ENCODE measurements around the gene BET1. TPM values are rescaled to one million over a fixed set of nuclear protein-coding genes. Genes with fewer than 3 reads are reported as not detected.

Gene BET1
- total RNA-seq, 1 experiment from 2014 or later, result 11.1 TPM

DNA sequence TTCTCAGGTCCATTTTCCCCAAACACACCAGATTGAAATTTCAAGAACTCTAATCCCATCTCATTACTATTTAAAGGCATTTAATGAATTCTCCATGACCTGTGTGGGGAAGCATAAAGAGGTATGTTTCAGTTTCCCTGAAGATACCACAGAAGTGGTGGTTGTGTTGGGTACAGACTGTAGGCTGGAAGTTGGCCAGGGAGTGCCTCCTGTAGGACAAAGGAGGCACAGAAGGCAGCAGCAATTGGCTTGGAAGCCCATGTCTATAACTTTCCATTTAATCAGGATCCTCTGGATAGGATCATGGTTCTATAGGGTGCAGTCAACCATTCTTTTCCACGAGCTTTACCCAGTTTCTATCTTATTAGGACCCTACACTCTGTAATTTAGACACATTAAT is 8.6 kb upstream of the BET1 start:
- DNase-seq (ENCODE audit: low spot score), result no peak

DNA sequence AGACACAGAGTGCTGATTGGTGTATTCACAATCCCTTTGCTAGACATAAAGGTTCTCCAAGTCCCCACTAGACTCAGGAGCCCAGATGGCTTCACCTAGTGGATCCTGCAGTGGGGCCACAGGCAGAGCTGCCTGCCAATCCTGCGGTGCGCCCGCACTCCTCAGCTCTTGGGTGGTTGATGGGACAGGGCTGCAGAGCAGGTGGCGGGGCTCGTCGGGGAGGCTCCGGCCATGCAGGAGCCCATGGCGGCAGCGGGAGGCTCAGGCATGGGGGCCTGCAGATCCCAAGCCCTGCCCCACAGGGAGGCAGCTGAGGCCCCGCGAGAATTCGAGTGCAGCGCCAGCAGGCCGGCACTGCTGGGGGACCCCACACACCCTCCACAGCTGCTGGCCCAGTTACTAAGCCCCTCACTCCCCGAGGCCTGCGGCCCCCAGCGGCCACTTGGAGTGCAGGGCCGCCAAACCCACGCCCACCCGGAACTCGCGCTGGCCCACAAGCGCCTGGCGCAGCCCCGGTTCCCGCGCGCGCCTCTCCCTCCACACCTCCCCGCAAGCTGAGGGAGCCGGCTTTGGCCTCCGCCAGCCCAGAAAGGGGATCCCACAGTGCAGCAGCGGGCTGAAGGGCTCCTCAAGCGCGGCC is 7.7 kb upstream of the BET1 start:
- no peak for DNase-seq (ENCODE audit: low spot score)

DNA sequence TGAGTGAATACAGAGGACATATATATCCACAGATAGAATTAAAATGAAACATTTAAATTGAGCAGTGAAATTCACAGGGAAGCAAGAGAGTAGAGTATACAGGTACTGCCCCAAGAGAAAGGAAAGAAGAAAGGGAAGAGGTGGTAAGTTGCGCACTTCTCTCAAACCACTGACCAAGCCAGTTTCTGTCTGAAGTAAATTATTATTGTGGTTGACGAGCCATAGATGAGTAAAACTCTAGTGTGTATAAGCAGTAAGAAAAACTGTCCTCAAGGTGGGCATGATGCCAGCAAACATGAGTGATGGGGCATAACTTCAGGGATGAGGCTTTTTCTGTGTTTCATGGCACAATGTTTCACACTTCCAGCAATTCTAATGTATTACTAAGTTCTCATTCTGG is 4.4 kb upstream of the BET1 start:
- DNase-seq (ENCODE audit: low spot score), result no peak

DNA sequence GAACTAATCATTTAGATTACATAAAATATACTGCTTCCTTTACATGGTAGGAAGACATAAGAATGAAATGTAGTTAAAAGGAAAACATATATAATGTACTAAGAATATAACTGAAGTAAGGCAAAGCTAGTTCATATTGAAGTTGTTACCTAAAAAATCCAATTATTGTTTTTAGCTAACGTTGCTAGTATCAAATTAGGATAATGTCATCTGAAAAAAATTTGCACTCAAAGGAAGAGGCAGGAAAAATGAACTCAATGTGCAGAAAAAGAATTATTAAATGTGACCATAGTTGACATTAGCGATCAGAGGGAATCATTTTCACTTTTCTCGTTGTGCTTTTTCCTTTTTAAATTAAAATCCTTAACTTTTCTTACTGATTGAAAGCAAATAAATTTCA is 1.6 kb upstream of the BET1 start:
- DNase-seq (ENCODE audit: low spot score), result no peak

DNA sequence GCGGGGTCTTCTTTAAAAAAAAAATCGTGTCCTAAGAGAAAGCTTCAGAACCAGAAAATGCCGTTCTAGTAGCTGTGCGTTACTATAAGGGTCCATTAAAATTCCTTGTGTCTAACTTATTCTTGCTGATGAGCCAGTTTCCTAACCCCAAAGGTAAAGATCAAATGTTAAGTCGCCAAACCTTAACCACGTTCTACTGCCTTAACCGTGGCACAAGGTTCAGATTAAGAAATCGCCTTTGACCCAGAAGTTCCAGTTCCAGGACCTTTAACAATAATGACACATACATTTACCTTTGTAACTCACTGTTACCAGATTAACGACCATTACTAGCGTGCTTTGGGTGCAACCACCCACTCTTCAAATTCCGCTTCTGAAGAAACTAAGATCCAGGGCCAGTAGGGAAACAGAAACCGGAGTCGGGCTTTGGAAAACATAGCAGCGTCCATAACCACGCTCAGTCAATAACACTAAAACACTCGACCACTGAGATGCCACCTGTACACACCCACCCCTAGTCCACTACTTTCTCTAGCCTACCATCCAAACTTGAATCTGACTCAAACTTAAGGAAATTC is 620 bp downstream of the BET1 start:
- peak; percentile 63 for DNase-seq (ENCODE audit: low spot score)

DNA sequence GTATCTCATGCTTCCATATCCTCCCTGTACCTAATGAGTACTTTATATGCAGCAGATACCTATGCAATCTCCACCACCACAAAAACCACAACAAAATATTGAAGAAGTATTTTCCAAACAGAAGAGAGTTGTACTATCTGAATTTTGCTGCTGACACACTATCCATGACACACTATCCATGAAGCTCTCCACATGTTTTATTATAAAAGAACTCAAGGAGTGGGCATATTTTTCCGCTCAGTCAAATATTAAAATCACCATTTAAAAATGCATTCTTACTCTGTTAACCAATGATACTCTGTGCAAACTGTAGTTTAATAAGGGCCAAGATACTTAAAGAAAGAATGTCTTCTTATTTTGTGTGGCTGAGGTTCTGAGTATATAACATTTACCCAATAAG is 2.8 kb downstream of the BET1 start:
- DNase-seq (ENCODE audit: low spot score), result no peak

DNA sequence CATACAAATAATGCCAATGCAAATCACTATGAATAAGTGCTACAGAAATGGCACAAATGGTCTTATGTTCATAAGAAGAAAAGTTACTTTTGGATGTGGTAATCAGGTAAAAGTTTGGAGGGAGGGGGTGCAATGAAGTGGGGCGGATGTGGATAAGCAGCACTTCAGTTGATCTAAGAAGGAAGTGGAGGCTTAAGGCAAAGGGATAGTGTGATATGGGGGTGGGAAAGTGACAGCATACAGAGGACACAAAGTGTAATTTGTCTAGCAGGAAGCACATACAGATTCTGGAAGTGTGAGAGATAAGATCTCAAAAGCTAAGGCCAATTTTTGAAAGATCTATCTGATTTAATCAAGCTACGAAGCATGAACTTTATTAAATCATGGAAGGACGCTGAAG is 6.3 kb downstream of the BET1 start:
- DNase-seq (ENCODE audit: low spot score), result no peak

DNA sequence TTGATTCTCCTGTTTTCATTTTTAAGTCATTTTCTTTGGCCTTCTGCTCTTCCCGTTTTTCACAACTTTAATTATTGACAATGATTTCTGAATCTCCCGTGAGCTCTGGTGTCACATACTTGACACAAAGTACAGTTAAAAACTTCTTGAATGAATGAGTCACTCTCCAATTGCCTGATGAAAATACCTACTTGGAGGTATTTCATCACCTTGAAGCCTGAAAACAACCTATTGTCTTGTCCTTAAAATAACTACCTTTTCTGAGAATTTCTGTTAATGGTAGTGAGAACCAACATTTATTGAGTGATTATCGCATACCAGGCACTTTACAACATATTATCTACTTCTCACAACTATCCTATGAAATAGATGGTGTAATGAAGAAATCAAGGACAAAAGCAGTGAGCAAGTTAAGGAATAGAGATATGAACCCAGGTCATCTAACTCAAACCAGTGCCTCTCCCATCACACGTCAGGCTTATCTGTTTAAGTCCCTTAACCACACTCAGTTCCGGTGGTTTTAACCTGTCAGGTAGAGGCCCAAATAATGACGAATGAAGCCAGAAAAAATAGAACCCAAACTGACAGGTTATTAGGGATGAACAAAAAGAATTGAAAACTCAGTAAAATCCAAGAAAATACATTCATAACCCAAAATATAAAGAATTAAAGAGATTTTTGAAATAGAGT is 11.6 kb downstream of the BET1 start:
- no peak for DNase-seq (ENCODE audit: low spot score)

DNA sequence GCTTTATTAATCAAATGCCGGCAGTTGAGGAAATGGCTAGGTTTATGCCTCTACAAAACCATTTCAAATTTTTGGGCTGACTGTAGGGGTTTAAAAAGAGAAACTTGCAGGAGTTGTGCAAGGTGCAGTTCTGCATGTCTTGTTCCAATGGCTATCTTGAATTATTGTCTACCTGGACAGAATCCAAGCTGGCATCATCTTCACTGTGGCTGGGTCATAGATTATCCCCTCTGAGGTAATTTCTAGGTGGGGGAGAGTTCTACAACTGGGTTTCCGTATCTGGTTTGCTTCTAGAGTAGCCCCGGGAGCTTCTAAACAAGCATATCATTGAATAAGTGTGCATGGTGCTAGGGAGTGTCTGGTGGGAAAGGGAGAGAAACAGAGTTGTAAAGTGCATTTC is 16.9 kb downstream of the BET1 start:
- DNase-seq (ENCODE audit: low spot score), result no peak

DNA sequence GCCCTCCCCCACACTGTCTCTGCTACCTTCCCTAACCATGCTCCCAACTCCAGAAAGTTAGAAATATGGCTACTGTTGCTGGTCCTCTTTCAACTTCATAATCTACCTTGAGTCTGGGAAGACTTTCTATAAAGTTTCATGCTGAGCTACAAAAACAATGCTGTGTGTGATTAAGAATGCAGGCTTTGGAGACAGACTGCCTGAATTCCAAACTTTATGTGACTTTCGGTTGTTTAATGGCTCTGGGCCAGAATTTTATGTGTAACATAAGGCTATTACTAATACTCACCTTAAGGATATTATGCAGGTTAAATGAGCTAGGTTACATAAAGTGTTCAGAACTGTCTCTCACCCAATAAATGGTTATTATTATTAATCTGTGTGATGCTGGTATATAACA is 19.1 kb downstream of the BET1 start:
- DNase-seq (ENCODE audit: low spot score), result no peak

DNA sequence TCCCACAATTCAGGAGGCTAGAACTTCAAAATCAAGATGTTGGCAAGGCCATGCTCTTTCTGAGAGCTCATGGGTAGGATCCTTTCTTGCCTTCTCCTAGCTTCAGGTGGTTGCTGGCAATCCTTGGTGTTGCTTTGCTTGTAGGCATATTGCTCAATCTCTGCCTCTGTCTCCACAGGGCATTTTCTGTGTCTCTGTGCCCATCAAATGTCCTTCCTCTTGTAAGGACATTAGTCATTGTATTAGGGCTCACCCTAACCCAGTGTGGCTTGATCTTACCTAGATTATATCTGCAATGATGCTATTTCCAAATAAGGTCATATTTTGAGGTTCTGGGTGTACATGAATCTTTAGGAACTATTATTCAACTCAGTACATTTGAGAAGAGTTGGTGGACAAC is 20.1 kb downstream of the BET1 start:
- no peak for DNase-seq (ENCODE audit: low spot score)

DNA sequence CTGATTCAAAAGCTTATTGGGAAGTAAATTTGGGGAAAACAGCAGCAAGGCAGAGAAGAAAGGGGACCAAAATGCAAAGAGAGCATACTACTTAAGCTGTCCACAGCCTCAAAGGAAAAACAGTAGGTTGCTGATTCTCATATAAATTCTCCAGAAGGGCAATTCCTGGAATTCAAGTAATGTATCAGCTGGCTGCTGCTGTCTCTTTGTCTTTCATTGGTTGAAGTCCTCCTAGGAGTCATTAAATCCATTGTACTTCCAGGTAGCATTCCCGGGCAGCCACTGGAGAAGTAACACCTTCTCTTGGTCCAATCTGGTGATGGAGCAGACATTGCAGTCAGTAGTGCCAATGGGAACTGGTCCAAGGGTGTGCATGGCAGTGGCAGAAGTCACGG is 22.7 kb downstream of the BET1 start:
- no peak for DNase-seq (ENCODE audit: low spot score)

DNA sequence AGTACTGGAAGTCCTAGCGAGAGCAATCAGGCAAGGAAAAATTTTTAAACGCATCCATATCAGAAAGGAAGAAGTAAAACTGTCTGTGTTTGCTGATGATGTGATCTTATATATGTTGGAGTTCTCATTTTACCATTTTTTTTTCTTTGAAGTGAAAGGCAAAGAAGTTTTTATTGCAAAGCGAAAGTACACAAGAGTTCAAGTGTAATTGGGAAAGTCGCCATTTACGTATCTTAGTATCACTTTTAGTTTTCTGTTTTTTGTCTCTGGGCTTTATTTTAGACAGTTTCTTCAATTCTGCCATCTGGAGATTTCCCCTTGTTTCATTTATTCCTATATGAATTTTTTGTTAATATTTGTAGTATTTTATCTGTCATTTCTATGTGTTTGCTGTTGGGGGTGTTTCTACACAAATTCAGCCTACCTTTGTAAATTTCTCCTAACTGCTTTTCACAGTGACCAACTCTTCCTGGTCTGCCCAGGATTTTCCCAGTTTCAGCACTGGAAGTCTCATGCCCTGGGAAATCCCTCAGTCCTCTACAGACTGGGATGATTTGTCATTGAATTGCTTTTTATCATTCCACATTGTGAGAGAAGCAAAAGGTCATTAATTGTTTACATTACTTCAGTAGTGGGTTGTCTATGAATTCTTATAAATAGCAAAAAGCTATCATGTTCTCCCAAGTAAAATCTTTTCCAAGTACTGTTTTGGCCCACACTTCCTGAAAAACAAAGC is 23.2 kb downstream of the BET1 start:
- no peak for DNase-seq (ENCODE audit: low spot score)

DNA sequence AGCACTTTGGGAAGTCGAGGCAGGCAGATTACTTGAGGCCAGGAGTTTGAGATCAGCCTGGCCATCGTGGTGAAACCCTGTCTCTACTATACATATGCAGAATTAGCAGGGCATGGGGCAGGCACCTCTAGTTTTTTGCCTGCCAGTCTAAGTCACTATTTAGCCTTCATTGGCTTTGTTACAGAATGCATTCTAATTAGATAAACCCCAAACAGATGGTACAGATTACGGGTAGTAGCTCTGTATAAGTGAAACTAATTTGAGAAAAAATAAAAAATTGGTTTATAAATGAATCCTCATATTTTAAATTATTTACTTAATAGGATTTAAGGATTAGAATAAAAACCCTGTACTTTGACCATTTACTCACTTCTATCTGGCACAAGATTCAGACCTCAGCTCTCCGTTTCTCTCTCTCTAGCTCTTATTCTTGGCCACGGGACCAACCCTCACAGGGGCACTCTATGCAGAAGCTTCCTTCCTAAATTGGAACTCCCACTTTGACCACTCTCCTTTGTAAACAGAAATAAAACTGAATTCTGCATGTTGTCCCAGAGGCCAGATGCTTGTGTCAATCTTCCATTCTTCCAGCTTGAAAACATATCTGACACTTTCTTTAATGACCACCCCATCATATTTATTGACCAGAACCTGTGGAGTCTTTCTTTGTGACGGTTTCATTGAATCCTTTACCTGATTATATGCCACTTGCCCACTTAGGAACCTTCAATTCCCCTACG is 26.8 kb downstream of the BET1 start:
- no peak for DNase-seq (ENCODE audit: low spot score)

DNA sequence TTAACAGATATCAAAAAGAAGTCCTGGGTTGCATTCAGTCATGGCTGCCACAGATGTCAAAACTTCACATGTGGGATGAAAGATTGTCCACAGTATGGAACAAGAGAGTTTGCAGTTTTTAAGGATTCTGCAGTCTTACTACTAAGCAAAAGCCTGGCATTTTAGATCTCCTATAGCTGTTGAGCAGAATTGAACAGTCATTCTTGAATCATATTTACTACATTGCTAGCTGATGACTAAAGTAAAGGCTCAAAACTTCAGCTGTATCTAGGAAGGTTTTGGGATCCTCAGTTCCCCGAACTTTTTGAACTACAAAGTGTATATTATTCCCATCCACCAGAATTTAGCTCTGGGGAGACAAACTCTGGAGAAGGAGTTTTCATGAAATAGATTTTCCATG is 31.0 kb downstream of the BET1 start:
- no peak for DNase-seq (ENCODE audit: low spot score)

DNA sequence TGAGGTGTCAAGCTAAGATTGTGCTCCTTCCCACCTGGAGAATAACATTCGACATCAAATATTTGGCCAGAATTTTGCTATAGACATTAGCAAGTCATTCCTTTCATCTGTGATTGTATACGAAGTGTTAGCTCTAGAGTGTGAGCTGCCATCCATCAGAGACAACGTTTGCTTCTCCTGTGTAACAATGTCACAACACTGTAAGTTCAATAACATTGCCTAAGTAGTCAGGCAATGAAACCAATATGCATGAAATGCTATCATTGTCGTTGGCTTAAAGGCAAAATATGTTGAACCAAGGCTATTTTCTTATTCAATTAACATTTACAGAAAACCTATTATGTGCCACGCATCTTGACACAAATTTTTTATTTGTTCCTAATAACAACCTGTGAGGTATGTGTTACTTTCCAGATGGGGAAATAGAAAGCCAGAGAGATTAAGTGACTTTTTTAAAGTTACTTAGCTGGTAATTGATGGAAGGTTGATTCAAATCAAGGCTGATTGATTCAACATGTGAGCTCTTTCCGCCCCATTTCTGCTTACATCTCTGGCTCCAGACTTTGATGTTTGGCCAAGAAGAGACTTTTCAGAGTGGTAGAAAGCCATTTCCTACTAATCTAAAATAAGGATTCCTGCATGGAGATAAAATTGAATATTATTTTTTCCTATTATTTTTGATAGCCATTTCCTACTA is 32.0 kb downstream of the BET1 start:
- no peak for DNase-seq (ENCODE audit: low spot score)

DNA sequence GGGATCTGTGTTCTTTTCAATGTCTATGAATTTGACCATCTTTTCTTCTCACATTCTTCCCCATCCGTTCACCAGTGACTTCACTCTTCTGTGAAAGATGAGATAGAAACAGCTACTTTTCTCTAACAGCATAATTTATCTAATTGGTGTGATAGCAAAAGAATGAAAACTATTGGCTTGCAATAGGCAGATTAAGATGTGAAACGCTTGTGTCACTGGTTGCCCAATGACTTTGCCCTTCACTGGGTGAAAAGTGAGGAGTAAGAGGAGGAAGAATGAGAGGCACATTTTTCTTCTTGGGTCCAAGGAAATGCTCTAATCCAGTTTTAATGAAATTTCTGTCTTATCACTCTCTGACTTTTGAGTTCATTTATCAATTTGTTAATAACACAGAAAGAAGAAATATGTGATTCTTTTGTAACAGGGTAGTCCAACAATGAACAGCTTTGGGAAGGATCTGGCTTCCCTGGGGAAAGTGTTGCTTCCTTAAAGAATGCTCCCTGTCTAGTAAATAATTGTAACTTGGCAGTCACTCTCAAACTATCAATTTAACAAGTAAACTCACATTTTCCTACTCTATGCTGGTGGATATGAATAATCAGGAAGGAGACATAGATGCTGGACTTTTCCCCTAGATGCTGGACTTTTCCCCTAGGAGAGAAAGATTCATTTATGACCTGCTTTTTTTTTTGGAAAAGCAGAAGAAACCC is 35.1 kb downstream of the BET1 start:
- DNase-seq (ENCODE audit: low spot score), result no peak

DNA sequence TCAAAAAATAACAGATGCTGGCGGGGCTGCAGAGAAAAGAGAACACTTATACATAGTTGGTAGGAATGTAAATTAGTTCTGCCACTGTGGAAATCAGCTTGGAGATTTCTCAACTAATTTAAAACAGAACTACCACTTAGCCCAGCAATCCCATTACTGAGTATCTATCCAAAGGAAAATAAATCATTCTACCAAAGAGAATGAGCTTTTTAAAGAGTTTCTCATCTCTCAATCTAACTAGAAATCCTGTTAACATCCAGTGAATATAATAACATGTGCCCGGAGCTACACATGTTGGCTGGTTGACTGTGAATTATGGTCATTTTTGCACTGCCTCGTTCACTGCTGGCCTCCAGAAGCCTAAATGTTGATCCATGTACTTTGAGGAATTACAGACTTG is 39.3 kb downstream of the BET1 start:
- no peak for DNase-seq (ENCODE audit: low spot score)

DNA sequence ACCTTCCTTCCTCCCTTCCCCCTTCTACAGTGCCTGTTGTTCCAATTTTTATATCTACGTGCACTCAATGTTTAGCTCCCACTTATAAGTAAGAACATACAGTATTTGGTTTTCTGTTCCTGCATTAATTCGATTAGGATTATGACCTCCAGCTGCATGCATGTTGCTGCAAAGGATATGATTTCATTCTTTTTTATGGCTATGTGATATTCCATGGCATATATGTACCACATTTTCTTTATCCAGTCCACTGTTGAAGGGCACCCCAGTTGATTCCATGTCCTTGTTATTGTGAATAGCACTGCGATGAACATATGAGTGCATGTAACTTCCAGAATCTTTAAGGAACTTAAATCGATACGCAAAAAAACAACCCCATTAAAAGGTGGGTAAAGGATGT is 39.9 kb downstream of the BET1 start:
- no peak for DNase-seq (ENCODE audit: low spot score)

DNA sequence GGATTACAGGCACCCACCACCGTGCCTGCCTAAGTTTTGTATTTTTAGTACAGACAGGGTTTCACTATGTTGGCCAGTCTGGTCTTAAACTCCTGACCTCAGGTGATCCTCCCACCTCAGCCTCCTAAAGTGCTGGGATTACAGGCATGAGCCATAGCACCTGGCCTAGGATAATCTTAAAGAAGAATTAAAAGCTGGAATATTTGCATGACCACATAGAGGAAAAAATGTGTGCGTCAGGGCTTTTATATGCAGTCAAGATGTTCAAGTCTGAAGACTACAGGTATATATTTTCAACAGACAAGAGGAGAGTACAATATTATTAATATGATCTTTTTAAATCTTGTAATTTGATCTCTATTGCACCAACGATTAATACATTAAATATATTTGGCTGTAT is 43.2 kb downstream of the BET1 start:
- no peak for DNase-seq (ENCODE audit: low spot score)

DNA sequence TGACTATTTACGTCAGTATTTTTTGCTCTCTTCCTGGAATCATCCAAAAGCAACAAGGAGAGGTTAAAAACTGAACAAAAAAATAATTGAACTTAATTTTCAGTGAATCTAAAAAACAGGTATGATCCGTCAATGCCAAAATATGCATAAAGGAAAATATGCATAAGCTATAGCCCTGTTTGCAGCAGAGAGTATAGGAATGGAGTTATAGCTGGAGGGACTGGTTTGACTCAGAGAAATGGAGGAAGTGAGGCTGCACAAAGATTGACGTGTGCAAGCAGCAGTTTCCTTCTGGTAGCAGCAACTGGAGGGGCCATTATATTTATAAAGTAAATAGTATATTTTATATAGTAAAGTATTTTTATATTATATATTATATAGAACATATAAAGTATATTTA is 45.5 kb downstream of the BET1 start:
- DNase-seq (ENCODE audit: low spot score), result no peak
